ENCODE measurements around the gene EFNA1.
"Not testable (repeated sequence)": the region's sequence is repeated elsewhere in the genome, so short reads cannot be mapped to it uniquely, and the experiment has no call there.

GRCh38 chr1:155163785-155164184, 36.1 kb downstream of the EFNA1 start:
- not testable (repeated sequence) for TF ChIP-seq CTCF (IDR thresholded peaks at IDR 0.05); USF2 (CRISPR knock-in tag; IDR thresholded peaks at IDR 0.05); ZSCAN18 (CRISPR knock-in tag; IDR thresholded peaks at IDR 0.05); ATF3 (CRISPR knock-in tag; conservative IDR thresholded peaks at IDR 0.05); AR (CRISPR knock-in tag; IDR thresholded peaks at IDR 0.05); STAT6 (CRISPR knock-in tag; conservative IDR thresholded peaks at IDR 0.05; ENCODE audit: low read depth); ATF1 (CRISPR knock-in tag; IDR thresholded peaks at IDR 0.05); MAX (CRISPR knock-in tag; IDR thresholded peaks at IDR 0.05)

All from WTC11 (cell line).